Fibroblast of lung (primary cell): ENCODE results near the gene FH.

Experiments used
- EZH2 ChIP-seq: IDR thresholded peaks from 2 replicates; pipeline ENCODE4 v1.5.1; 2012; ENCODE audit warnings: low read length, control low read depth, mild to moderate bottlenecking; ENCODE audit errors: missing control alignments
- TF ChIP-seq, protein P1 (sequence below), 2 donors: IDR thresholded peaks in 1 of 2; conservative IDR thresholded peaks in 1 of 2; 1 replicate in 1 of 2; 2 replicates in 1 of 2; pipeline ENCODE4 v1.5.1; 2011 to 2012; ENCODE audit warnings: low read length in 2 of 2, control low read depth in 1 of 2, inconsistent platforms in 1 of 2, low read depth in 1 of 2, mild to moderate bottlenecking in 1 of 2

GRCh38 chr1:241464985-241465384 lies 54.6 kb downstream of the FH start:
- no peak for TF ChIP-seq EZH2
- TF ChIP-seq, protein P1, sequence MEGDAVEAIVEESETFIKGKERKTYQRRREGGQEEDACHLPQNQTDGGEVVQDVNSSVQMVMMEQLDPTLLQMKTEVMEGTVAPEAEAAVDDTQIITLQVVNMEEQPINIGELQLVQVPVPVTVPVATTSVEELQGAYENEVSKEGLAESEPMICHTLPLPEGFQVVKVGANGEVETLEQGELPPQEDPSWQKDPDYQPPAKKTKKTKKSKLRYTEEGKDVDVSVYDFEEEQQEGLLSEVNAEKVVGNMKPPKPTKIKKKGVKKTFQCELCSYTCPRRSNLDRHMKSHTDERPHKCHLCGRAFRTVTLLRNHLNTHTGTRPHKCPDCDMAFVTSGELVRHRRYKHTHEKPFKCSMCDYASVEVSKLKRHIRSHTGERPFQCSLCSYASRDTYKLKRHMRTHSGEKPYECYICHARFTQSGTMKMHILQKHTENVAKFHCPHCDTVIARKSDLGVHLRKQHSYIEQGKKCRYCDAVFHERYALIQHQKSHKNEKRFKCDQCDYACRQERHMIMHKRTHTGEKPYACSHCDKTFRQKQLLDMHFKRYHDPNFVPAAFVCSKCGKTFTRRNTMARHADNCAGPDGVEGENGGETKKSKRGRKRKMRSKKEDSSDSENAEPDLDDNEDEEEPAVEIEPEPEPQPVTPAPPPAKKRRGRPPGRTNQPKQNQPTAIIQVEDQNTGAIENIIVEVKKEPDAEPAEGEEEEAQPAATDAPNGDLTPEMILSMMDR (conservative IDR thresholded peaks at IDR 0.05 in 1 of 2, IDR thresholded peaks at IDR 0.05 in 1 of 2; ENCODE audit: low read depth in 1 of 2, low read length in 2 of 2) = no peak
